Measurements from ENCODE around the gene AFF3.

- TF ChIP-seq CTCF (IDR thresholded peaks at IDR 0.05; ENCODE audit: extremely low read depth in 1 of 2, insufficient read depth in 1 of 2, low read depth in 1 of 2, low read length in 2 of 2) (no peak), POLR2A (IDR thresholded peaks at IDR 0.05; ENCODE audit: low read depth, low read length) (no peak), EZH2 (IDR thresholded peaks at IDR 0.05; ENCODE audit: borderline replicate concordance, low read depth, low read length, severe bottlenecking) (no peak), MAX (IDR thresholded peaks at IDR 0.05; ENCODE audit: insufficient read depth, insufficient read length) (no peak), MYC (IDR thresholded peaks at IDR 0.05; ENCODE audit: low read depth, low read length) (no peak), POLR2AphosphoS5 (IDR thresholded peaks at IDR 0.05; ENCODE audit: insufficient read depth, low read depth, low read length) (no peak), FOS (IDR thresholded peaks at IDR 0.05; ENCODE audit: borderline replicate concordance, insufficient read depth, low read length) (no peak)
These were observed 330.8 kb downstream of the AFF3 start for GRCh38 chr2:99811544-99811943.
